Measurements from ENCODE around the gene TM4SF4. TPM values are rescaled to one million over a fixed set of nuclear protein-coding genes. Genes with fewer than 3 reads are reported as not detected.

TM4SF4 gene
- total and polyA plus RNA-seq, 2 donors from 2014 or later: 0.92 to 0.94 TPM

GRCh38 chr3:149435996-149436885 is 38.3 kb upstream of the TM4SF4 start:
- DNase-seq (no peak), FAIRE-seq (no peak)
- Histone ChIP-seq H3K4me1 (ENCODE audit: control insufficient read depth in 2 of 3, insufficient read depth in 2 of 3, low read depth in 1 of 3, low read length in 3 of 3) (no peaks in the 10 kb centered on the region), H3K36me3 (ENCODE audit: control insufficient read depth in 2 of 3, insufficient read depth in 3 of 3, low read length in 3 of 3) (no peaks in the 10 kb centered on the region), H3K9ac (ENCODE audit: low read length in 3 of 3) (no peak overlapping the region), H3K27ac (ENCODE audit: low read depth in 2 of 2, low read length in 2 of 2) (no peak overlapping the region), H3K27me3 (ENCODE audit: control insufficient read depth, insufficient read depth, low read length) (no peaks in the 10 kb centered on the region), H3K9me3 (ENCODE audit: control insufficient read depth in 2 of 3, insufficient read depth in 1 of 3, low read length in 3 of 3) (no peaks in the 10 kb centered on the region), H3K4me3 (ENCODE audit: low read length in 3 of 3) (no peak overlapping the region)
- intact Hi-C loops (cut with DNase I): no loop called here
- TF ChIP-seq CTCF (IDR thresholded peaks at IDR 0.05; ENCODE audit: borderline replicate concordance, extremely low read depth, insufficient read depth): no peak

- H3K27me3 ChIP-seq (ENCODE audit: control insufficient read depth, insufficient read depth, low read length): no peaks in the 10 kb centered on the region
- H3K4me3 ChIP-seq (ENCODE audit: low read length in 3 of 3): no peak overlapping the region
- no peak overlapping the region for H3K27ac ChIP-seq (ENCODE audit: low read depth in 2 of 2, low read length in 2 of 2)
- no peak for FAIRE-seq
- no peak for TF ChIP-seq CTCF (IDR thresholded peaks at IDR 0.05; ENCODE audit: borderline replicate concordance, extremely low read depth, insufficient read depth)
- intact Hi-C loops (cut with DNase I): no loop called here
- no peaks in the 10 kb centered on the region for H3K9me3 ChIP-seq (ENCODE audit: control insufficient read depth in 2 of 3, insufficient read depth in 1 of 3, low read length in 3 of 3)
- no peaks in the 10 kb centered on the region for H3K4me1 ChIP-seq (ENCODE audit: control insufficient read depth in 2 of 3, insufficient read depth in 2 of 3, low read depth in 1 of 3, low read length in 3 of 3)
- no peak overlapping the region for H3K9ac ChIP-seq (ENCODE audit: low read length in 3 of 3)
- no peak for DNase-seq
- H3K36me3 ChIP-seq (ENCODE audit: control insufficient read depth in 2 of 3, insufficient read depth in 3 of 3, low read length in 3 of 3): no peaks in the 10 kb centered on the region
Observed at GRCh38 chr3:149437286-149437685, 37.2 kb upstream of the TM4SF4 start.

- Histone ChIP-seq H3K36me3 (ENCODE audit: control insufficient read depth in 2 of 3, insufficient read depth in 3 of 3, low read length in 3 of 3) (no peaks in the 10 kb centered on the region), H3K9ac (ENCODE audit: low read length in 3 of 3) (no peak overlapping the region), H3K4me1 (ENCODE audit: control insufficient read depth in 2 of 3, insufficient read depth in 2 of 3, low read depth in 1 of 3, low read length in 3 of 3) (no peaks in the 10 kb centered on the region), H3K27ac (ENCODE audit: low read depth in 2 of 2, low read length in 2 of 2) (no peak overlapping the region), H3K9me3 (ENCODE audit: control insufficient read depth in 2 of 3, insufficient read depth in 1 of 3, low read length in 3 of 3) (no peaks in the 10 kb centered on the region), H3K4me3 (ENCODE audit: low read length in 3 of 3) (no peak overlapping the region), H3K27me3 (ENCODE audit: control insufficient read depth, insufficient read depth, low read length) (no peaks in the 10 kb centered on the region)
- TF ChIP-seq CTCF (IDR thresholded peaks at IDR 0.05; ENCODE audit: borderline replicate concordance, extremely low read depth, insufficient read depth): no peak
- DNase-seq (no peak), FAIRE-seq (no peak)
- intact Hi-C loops (cut with DNase I): no loop called here
Observed at GRCh38 chr3:149437710-149438109, 36.8 kb upstream of the TM4SF4 start.

Measured in kidney (tissue), 14 donors.